Endodermal cell (in vitro differentiated cells): ENCODE data around the gene CACNG6. TPM values are rescaled to one million over a fixed set of nuclear protein-coding genes. Genes with fewer than 3 reads are reported as not detected.
A peak's percentile ranks its signal among the peaks of the same experiment; 100 is the strongest.

ENCODE experiments used
- DNase-seq: peaks from one replicate; pipeline ENCODE4 v3.0.0-alpha.2; 2017
- H3K27ac ChIP-seq: 2 replicates; pipeline ENCODE4 v1.5.1; 2013; ENCODE audit warnings: mild to moderate bottlenecking, low read depth, low read length, moderate library complexity
- H3K27me3 ChIP-seq: 2 replicates; pipeline ENCODE4 v1.6.1; 2013; ENCODE audit warnings: mild to moderate bottlenecking, low read length, moderate library complexity; ENCODE audit not compliant: insufficient read depth, control insufficient read depth, poor library complexity, severe bottlenecking
- H3K36me3 ChIP-seq: 2 replicates; pipeline ENCODE4 v1.7.0; 2013; ENCODE audit warnings: mild to moderate bottlenecking, low read length, moderate library complexity; ENCODE audit not compliant: control insufficient read depth, insufficient read depth
- H3K4me1 ChIP-seq: one replicate; pipeline ENCODE4 v1.7.0; 2013; ENCODE audit warnings: low read length; ENCODE audit not compliant: control insufficient read depth, insufficient read depth
- H3K4me3 ChIP-seq: 2 replicates; pipeline ENCODE4 v1.5.1; 2013; ENCODE audit warnings: mild to moderate bottlenecking, low read length, moderate library complexity
- H3K9ac ChIP-seq: 2 replicates; pipeline ENCODE4 v1.6.1; 2013; ENCODE audit warnings: mild to moderate bottlenecking, low read length, moderate library complexity; ENCODE audit not compliant: poor library complexity, severe bottlenecking; ENCODE audit errors: extremely low read depth
- H3K9me3 ChIP-seq: 2 replicates; pipeline ENCODE4 v1.6.1; 2013; ENCODE audit warnings: mild to moderate bottlenecking, low read length, moderate library complexity; ENCODE audit not compliant: control insufficient read depth
- H3K27ac Mint-ChIP-seq: 2 replicates; pipeline ENCODE4 v1.8.0; 2020; ENCODE audit warnings: mixed read lengths
- H3K27me3 Mint-ChIP-seq: 2 replicates; pipeline ENCODE4 v1.8.0; 2021; ENCODE audit warnings: mild to moderate bottlenecking, mixed read lengths; ENCODE audit not compliant: insufficient read depth
- H3K36me3 Mint-ChIP-seq: 2 replicates; pipeline ENCODE4 v1.8.0; 2020; ENCODE audit warnings: low read depth, mixed read lengths
- H3K4me1 Mint-ChIP-seq: 2 replicates; pipeline ENCODE4 v1.8.0; 2020; ENCODE audit warnings: mixed read lengths
- H3K4me3 Mint-ChIP-seq: 2 replicates; pipeline ENCODE4 v1.8.0; 2020; ENCODE audit warnings: mild to moderate bottlenecking, moderate library complexity, mixed read lengths
- H3K9me3 Mint-ChIP-seq: 2 replicates; pipeline ENCODE4 v1.8.0; 2020; ENCODE audit warnings: mild to moderate bottlenecking, mixed read lengths
- CTCF ChIP-seq: fragments of 200-600 bp; sonication (generic); conservative IDR thresholded peaks from 2 replicates; pipeline ENCODE4 v1.5.0; 2021; ENCODE audit warnings: antibody characterized with exemption, mild to moderate bottlenecking
- WGBS, 2 experiments: methylation state at CpG; one replicate each; pipeline versions ENCODE4 v1.1.5 to v1.1.7; 2013; ENCODE audit warnings: missing lambda C conversion rate in 2 of 2, mixed read lengths in 1 of 2; ENCODE audit not compliant: insufficient coverage in 1 of 2, insufficient read length in 1 of 2; 5-methylcytosine and 5-hydroxymethylcytosine counted together
- total RNA-seq, 2 donors: library from RNA; stranded (reverse); fragmentation: NEBNext Ultra II Directional in 1 of 2; extraction: Animal tissue kit (Norgen Biotek cat#: 25700) in 1 of 2; gene quantifications; 2 replicates in 1 of 2; 3 replicates in 1 of 2; pipeline ENCODE4 v1.2.1, GENCODE V29; 2021

Gene CACNG6
- total RNA-seq, 2 donors from 2014 or later = 0.92 to 1.8 TPM

- no peaks in the 10 kb centered on the region for H3K4me1 ChIP-seq
- H3K4me3 ChIP-seq = no peak overlapping the region
- Mint-ChIP-seq H3K4me1 (peaks cover under 1% of the 10 kb centered on the region), H3K4me3 (no peak overlapping the region), H3K27ac (no peak overlapping the region), H3K27me3 (peaks cover 13% of the 10 kb centered on the region), H3K9me3 (peaks cover 2% of the 10 kb centered on the region), H3K36me3 (no peaks in the 10 kb centered on the region)
- H3K9me3 ChIP-seq = no peaks in the 10 kb centered on the region
- no peak overlapping the region for H3K27ac ChIP-seq
- WGBS, 2 experiments = 85 to 94% methylated on average over 5 to 6 of the region's 9 CpGs
- no peak for DNase-seq
- no peak for TF ChIP-seq CTCF
- no peak overlapping the region for H3K9ac ChIP-seq
- no peaks in the 10 kb centered on the region for H3K36me3 ChIP-seq
- H3K27me3 ChIP-seq = peaks cover 5% of the 10 kb centered on the region
Measured at GRCh38 chr19:53951947-53952346, 39.5 kb upstream of the CACNG6 start.

- H3K4me1 ChIP-seq = no peaks in the 10 kb centered on the region
Measured at GRCh38 chr19:53953383-53953782, 38.1 kb upstream of the CACNG6 start.

GRCh38 chr19:53957448-53958167, 33.8 kb upstream of the CACNG6 start:
- peaks cover 23% of the 10 kb centered on the region for H3K4me1 Mint-ChIP-seq
- H3K27ac ChIP-seq = no peak overlapping the region
- H3K27me3 Mint-ChIP-seq = peaks cover 62% of the 10 kb centered on the region
- H3K36me3 ChIP-seq = no peaks in the 10 kb centered on the region
- no peaks in the 10 kb centered on the region for H3K9me3 ChIP-seq
- no peak overlapping the region for H3K4me3 Mint-ChIP-seq
- no peaks in the 10 kb centered on the region for H3K9me3 Mint-ChIP-seq
- no peak overlapping the region for H3K9ac ChIP-seq
- H3K4me3 ChIP-seq = peak overlapping the region; percentile 58
- H3K27ac Mint-ChIP-seq = peak overlapping the region; percentile 1
- H3K36me3 Mint-ChIP-seq = no peaks in the 10 kb centered on the region
- peaks cover 60% of the 10 kb centered on the region for H3K27me3 ChIP-seq
- DNase-seq = peak; percentile 77
- 12 to 25% methylated on average over 12 to 14 of the region's 15 CpGs for WGBS, 2 experiments
- no peaks in the 10 kb centered on the region for H3K4me1 ChIP-seq
- peak; percentile 11 for TF ChIP-seq CTCF

More at GRCh38 chr19:53953383-53953782, 38.1 kb upstream of the CACNG6 start:
- H3K36me3 Mint-ChIP-seq = no peaks in the 10 kb centered on the region
- Histone ChIP-seq H3K36me3 (no peaks in the 10 kb centered on the region), H3K9ac (no peak overlapping the region), H3K9me3 (no peaks in the 10 kb centered on the region), H3K27ac (no peak overlapping the region), H3K27me3 (peaks cover 19% of the 10 kb centered on the region), H3K4me3 (no peak overlapping the region)
- no peak for DNase-seq
- whole genome bisulfite sequencing, 2 experiments = 91 to 95% methylated on average over 3 to 8 of the region's 8 CpGs
- H3K4me3 Mint-ChIP-seq = no peak overlapping the region
- no peak for TF ChIP-seq CTCF
- H3K27me3 Mint-ChIP-seq = peaks cover 27% of the 10 kb centered on the region
- H3K27ac Mint-ChIP-seq = no peak overlapping the region
- H3K4me1 Mint-ChIP-seq = peaks cover 10% of the 10 kb centered on the region
- peaks cover 2% of the 10 kb centered on the region for H3K9me3 Mint-ChIP-seq
